Adrenal gland (tissue), 5 donors: ENCODE results near the gene MRI1.

ENCODE experiments used
- POLR2A ChIP-seq, 2 donors: fragments of 450-650 bp; IDR thresholded peaks; one replicate each; pipeline ENCODE4 v1.6.1; 2017; ENCODE audit warnings: antibody characterized with exemption in 2 of 2, mild to moderate bottlenecking in 2 of 2, moderate library complexity in 1 of 2
- TF ChIP-seq, protein P1 (sequence below), 6 experiments: fragments of 450-650 bp in 4 of 6; fragments of 200-600 bp in 2 of 6; sonication (generic) in 1 of 6; IDR thresholded peaks; 1 replicate in 5 of 6; 2 replicates in 1 of 6; pipeline versions ENCODE4 v1.5.1 to v1.8.0; 2016 to 2021; ENCODE audit warnings: antibody characterized with exemption in 6 of 6, mild to moderate bottlenecking in 2 of 6, moderate library complexity in 1 of 6
- donor health status: DM: no; HTN: no; CAD: no.

DNA sequence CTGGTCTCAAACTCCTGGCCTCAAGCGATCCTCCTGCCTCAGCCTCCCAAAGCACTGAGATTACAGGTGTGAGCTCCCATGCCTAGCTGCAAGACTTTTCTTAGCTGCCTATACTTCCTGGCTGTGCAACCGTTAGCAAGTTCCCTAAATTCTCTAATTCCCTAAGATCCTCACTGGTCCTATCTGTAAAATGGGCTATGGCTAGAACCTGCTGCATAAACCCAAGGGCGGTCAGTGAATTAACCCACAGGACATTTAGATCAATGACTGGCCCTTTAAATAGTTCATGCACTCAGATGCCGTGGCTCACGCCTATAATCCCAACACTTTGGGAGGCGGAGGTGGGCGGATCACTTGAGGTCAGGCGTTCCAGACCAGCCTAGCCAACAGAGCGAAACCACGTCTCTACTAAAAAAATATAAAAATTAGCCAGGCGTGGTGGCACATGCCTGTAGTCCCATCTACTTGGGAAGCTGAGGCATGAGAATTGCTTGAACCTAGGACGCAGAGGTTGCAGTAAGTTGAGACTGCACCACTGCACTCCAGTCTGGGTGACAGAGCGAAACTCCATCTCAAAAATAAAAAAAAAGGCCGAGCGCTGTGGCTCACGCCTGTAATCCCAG lies 5.8 kb downstream of the MRI1 start:
- TF ChIP-seq, protein P1, sequence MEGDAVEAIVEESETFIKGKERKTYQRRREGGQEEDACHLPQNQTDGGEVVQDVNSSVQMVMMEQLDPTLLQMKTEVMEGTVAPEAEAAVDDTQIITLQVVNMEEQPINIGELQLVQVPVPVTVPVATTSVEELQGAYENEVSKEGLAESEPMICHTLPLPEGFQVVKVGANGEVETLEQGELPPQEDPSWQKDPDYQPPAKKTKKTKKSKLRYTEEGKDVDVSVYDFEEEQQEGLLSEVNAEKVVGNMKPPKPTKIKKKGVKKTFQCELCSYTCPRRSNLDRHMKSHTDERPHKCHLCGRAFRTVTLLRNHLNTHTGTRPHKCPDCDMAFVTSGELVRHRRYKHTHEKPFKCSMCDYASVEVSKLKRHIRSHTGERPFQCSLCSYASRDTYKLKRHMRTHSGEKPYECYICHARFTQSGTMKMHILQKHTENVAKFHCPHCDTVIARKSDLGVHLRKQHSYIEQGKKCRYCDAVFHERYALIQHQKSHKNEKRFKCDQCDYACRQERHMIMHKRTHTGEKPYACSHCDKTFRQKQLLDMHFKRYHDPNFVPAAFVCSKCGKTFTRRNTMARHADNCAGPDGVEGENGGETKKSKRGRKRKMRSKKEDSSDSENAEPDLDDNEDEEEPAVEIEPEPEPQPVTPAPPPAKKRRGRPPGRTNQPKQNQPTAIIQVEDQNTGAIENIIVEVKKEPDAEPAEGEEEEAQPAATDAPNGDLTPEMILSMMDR (IDR thresholded peaks at IDR 0.05), result no peak
- no peak for TF ChIP-seq POLR2A (IDR thresholded peaks at IDR 0.05)
